ENCODE results near the gene DOCK8.
"Not testable (repeated sequence)": the region's sequence is repeated elsewhere in the genome, so short reads cannot be mapped to it uniquely, and the experiment has no call there.

Gene DOCK8

GRCh38 chr9:224582-225520 is 10.2 kb downstream of the DOCK8 start:
- in situ Hi-C loops (cut with MboI; ENCODE audit: low sequenced_read_pairs), result no loop called here

GRCh38 chr9:227860-228259 is 13.2 kb downstream of the DOCK8 start:
- in situ Hi-C loops (cut with MboI; ENCODE audit: low sequenced_read_pairs), result no loop called here

GRCh38 chr9:228929-229695 is 14.4 kb downstream of the DOCK8 start:
- in situ Hi-C loops (cut with MboI; ENCODE audit: low sequenced_read_pairs), result no loop called here

- in situ Hi-C loops (cut with MboI; ENCODE audit: low sequenced_read_pairs), result not testable (repeated sequence)
Observed at GRCh38 chr9:231625-232024, 17.0 kb downstream of the DOCK8 start.

- in situ Hi-C loops (cut with MboI; ENCODE audit: low sequenced_read_pairs), result not testable (repeated sequence)
Observed at GRCh38 chr9:233708-234107, 19.0 kb downstream of the DOCK8 start.

- in situ Hi-C loops (cut with MboI; ENCODE audit: low sequenced_read_pairs), result no loop called here
Observed at GRCh38 chr9:237141-237857, 22.6 kb downstream of the DOCK8 start.

GRCh38 chr9:237858-238345 is 23.2 kb downstream of the DOCK8 start:
- in situ Hi-C loops (cut with MboI; ENCODE audit: low sequenced_read_pairs), result no loop called here

GRCh38 chr9:242461-243080 is 27.9 kb downstream of the DOCK8 start:
- in situ Hi-C loops (cut with MboI; ENCODE audit: low sequenced_read_pairs), result no loop called here

GRCh38 chr9:248278-248961 is 33.8 kb downstream of the DOCK8 start:
- in situ Hi-C loops (cut with MboI; ENCODE audit: low sequenced_read_pairs), result no loop called here

- in situ Hi-C loops (cut with MboI; ENCODE audit: low sequenced_read_pairs), result no loop called here
Observed at GRCh38 chr9:249025-249424, 34.4 kb downstream of the DOCK8 start.

GRCh38 chr9:250039-250438 is 35.4 kb downstream of the DOCK8 start:
- in situ Hi-C loops (cut with MboI; ENCODE audit: low sequenced_read_pairs), result no loop called here

GRCh38 chr9:250625-251024 is 36.0 kb downstream of the DOCK8 start:
- in situ Hi-C loops (cut with MboI; ENCODE audit: low sequenced_read_pairs), result no loop called here

GRCh38 chr9:251398-251797 is 36.7 kb downstream of the DOCK8 start:
- in situ Hi-C loops (cut with MboI; ENCODE audit: low sequenced_read_pairs), result no loop called here

- in situ Hi-C loops (cut with MboI; ENCODE audit: low sequenced_read_pairs), result no loop called here
Observed at GRCh38 chr9:253539-253938, 38.9 kb downstream of the DOCK8 start.

GRCh38 chr9:254516-254915 is 39.9 kb downstream of the DOCK8 start:
- in situ Hi-C loops (cut with MboI; ENCODE audit: low sequenced_read_pairs), result no loop called here

- in situ Hi-C loops (cut with MboI; ENCODE audit: low sequenced_read_pairs), result no loop called here
Observed at GRCh38 chr9:257957-258356, 43.3 kb downstream of the DOCK8 start.

- in situ Hi-C loops (cut with MboI; ENCODE audit: low sequenced_read_pairs), result no loop called here
Observed at GRCh38 chr9:259405-260404, 45.0 kb downstream of the DOCK8 start.

- in situ Hi-C loops (cut with MboI; ENCODE audit: low sequenced_read_pairs), result no loop called here
Observed at GRCh38 chr9:264231-264630, 49.6 kb downstream of the DOCK8 start.
